HG03469 (cell line): Measurements from ENCODE around the gene IMMP2L.

Source experiments
- ATAC-seq: cut with Tn5 transposase; IDR thresholded peaks from one replicate; pipeline ENCODE4 v1.9.1; 2021; ENCODE audit warnings: mild to moderate bottlenecking, moderate library complexity, moderate number of reproducible peaks; ENCODE audit not compliant: unreplicated experiment

IMMP2L gene

GRCh38 chr7:111018960-111019736 is 543.1 kb downstream of the IMMP2L start:
- no peak for ATAC-seq

GRCh38 chr7:111018447-111018846 is 543.8 kb downstream of the IMMP2L start:
- ATAC-seq: no peak

DNA sequence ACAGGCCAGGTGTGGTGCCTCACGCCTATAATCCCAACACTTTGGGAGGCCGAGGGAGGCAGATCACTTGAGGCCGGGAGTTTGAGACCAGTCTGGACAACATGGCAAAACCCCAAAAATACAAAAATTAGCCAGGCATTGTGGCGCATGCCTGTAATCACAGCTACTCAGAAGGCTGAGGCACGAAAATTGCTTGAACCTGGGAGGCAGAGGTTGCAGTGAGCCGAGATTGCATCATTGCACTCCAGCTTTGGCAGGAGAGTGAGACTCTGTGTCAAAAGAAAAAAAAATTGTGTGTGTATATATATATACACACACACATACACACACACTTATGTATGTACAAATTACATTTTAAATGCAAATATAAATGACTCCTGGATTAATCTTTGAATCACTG is 548.2 kb downstream of the IMMP2L start:
- no peak for ATAC-seq

DNA sequence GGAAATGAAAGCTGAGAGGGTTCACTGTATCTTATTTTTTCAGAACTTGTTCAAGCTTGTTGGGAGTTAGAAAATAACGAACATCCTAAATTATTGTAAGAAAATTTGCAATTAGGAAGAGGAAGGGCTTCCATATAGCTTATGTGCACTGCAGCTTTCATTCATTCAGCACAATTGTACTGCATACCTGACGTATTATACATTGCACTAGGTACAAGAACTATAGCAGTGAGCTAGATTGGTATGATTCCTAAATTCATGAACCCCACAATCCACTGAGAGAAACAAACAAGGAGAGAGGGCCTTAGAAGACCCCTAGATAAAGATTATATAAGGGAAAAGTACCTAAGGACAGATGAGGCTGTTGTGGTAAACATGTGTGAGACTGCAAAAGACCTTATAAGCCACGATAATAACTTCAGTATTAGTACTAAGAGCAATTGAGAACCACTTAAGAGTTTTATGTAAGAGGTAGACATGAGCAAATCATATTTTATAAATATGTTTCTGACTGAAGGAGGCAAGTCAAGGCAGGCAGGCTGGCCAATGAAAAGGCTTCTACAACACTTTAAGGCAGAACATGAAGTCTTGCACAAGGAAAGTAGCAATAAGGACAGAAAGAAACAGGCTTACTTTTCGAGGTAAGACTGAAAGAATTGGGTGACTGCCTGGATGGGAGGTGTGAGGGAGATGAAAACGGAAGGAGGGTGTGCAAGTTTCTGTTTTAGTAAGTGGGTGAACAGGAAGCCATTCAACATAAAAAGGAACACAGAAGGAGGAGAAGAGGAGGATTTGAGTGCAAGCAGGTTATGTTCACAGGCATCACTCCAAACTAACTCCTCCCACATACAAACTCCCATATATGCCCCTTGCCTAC is 549.3 kb downstream of the IMMP2L start:
- peak; percentile 99 for ATAC-seq

DNA sequence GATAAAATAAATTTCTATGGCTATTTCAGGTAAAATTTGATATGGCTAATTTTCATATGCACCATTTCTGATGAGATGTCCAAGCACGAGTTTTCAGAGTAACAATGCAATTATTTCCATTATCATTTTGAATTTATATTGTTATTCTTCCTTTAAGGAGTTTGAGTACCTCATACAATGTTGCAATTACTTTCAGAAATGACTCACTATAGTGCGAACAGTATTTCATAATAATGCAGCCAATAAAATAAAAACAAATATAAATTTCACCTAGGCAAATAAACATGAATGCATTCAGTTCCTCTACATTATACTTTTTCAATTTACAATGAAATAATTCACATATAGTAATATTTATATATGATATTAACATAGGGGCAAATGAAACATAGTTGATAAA is 550.1 kb downstream of the IMMP2L start:
- ATAC-seq: no peak

- no peak for ATAC-seq
Measured at GRCh38 chr7:111011520-111011919, 550.8 kb downstream of the IMMP2L start.

GRCh38 chr7:111010798-111011197 is 551.5 kb downstream of the IMMP2L start:
- no peak for ATAC-seq

GRCh38 chr7:111009526-111010040 is 552.7 kb downstream of the IMMP2L start:
- no peak for ATAC-seq

DNA sequence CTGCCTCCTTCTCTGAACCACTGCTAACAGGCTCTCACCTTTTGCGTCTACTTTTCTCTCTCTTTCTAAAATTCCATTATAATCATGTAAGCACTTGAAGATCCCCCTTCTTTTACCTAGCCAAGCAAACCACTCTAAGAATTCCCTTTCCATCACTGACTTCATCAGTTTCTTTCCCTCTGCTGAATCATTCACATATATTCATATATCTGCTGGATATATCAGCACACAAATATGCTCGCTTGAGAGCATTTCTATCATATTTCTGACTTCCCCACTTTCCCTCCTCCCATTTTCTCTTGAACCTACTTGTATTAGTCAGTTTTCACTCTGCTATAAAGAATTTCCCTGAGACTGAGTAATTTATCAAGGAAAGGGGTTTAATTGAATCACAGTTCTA is 555.6 kb downstream of the IMMP2L start:
- ATAC-seq: no peak

- ATAC-seq: no peak
Measured at GRCh38 chr7:111006040-111006439, 556.3 kb downstream of the IMMP2L start.

GRCh38 chr7:111005445-111005844 is 556.8 kb downstream of the IMMP2L start:
- no peak for ATAC-seq

DNA sequence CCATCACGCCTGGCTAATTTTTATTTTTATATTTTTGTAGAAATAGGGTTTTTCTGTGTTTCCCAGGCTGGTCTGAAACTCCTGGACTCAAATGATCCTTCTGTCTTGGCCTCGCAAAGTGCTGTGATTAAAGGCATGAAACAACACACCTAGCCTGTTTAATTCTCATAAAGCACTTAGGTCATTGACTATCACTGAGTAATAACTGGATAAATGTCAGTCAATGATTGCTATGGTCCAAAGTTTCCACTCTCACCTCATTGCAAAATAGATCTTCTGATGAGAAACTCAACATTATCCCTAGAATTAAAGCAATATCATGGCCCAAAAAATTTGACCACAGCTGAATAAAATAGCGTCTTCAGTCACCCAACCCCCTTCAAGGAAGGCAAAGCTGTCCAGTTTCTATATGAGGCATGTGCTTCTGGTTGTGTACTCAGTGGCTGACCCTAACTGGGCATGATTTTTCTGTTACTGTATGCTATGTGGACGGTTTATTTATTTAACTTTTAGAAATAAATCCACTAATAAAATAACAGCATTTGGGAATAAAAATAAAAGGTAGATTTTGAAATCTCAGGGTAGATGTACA is 557.9 kb downstream of the IMMP2L start:
- no peak for ATAC-seq

GRCh38 chr7:111003883-111004282 is 558.4 kb downstream of the IMMP2L start:
- ATAC-seq: no peak

DNA sequence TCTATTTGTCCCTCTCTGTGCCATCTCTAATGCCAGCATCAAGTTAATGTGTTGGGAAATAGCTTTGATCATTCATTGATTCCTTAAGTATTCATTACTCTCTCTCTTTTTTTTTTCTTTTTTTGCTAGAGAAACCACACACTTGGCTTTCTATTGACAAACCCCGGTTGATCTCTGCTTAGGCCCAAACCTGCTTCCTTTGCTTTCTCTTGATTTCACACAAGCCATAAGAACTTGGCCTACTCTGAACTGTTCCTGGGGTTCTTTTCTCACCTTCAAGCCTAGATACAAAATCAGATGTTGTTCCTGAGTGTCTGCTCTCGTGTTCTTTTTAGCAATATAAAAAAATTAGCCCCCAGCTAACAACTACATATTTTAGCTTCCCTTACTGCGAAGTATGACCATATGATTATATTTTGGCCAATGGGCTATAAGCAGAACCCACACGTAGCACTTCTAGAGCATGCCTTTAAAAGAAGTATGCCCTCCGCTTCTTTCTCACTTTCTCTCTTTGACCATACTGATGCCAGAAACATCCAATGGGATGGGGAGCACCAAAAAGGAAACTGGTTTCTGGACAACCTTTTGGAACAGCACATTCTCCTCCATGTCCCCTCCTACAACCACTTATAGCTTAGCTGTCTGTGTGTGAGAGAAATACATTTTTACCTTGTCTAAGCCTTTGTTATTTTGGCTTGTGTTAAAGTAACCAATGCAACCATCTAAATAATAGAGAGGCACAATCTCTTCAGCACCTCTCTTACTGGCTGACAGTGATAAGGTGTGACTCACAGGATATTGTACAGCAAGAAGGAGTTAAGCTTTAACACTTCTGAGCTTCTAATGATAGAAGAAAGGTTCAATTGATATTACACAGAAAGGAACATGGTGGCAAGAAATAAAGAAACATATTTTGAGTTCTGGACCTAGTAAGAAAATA is 568.0 kb downstream of the IMMP2L start:
- ATAC-seq: no peak

- no peak for ATAC-seq
Measured at GRCh38 chr7:110988890-110989501, 573.3 kb downstream of the IMMP2L start.

DNA sequence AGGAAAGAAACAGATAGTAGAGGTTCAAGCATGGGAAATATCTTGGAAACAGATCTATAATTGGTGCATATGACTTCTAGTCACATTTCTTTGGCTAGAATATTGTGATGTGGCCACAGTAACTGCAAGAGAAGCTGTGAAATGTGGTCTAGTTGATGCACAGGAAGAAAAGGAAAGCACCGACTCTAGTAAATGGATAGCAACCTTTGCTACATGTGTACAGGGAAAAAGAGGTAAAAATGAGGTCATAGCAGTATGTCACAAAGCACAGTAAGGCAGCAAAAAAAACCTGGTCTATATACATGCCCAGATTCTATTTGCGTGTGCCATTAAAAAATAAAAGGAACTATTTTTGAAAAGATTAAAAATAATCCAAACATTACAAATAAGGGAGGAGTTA is 573.9 kb downstream of the IMMP2L start:
- ATAC-seq: no peak

DNA sequence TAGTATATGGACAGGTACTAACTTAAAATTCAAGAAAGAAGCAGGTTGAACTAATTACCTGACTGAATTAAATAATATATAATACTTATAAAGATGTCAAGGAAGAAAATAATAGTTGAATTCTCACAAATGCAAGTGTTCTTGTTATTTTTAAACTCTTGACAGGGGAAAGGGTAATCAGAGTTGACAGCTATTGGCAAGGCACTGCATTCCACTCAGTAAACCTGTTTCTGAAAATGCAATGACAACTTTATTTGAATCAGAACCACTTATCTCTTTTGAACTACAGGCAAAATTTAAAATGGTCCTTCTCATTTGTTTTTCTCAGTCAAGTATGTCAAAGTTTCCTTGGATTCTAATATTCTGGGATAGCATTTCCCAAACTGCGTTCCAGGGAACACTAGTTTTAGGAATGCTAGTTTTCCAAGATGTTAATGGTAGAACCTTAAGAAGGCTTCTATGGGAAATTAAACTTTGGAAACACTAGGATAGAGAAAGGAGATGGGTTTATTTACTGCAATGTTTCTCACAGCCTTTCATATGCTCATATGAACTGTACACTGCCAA is 575.1 kb downstream of the IMMP2L start:
- no peak for ATAC-seq

GRCh38 chr7:110983822-110984456 is 578.4 kb downstream of the IMMP2L start:
- no peak for ATAC-seq

DNA sequence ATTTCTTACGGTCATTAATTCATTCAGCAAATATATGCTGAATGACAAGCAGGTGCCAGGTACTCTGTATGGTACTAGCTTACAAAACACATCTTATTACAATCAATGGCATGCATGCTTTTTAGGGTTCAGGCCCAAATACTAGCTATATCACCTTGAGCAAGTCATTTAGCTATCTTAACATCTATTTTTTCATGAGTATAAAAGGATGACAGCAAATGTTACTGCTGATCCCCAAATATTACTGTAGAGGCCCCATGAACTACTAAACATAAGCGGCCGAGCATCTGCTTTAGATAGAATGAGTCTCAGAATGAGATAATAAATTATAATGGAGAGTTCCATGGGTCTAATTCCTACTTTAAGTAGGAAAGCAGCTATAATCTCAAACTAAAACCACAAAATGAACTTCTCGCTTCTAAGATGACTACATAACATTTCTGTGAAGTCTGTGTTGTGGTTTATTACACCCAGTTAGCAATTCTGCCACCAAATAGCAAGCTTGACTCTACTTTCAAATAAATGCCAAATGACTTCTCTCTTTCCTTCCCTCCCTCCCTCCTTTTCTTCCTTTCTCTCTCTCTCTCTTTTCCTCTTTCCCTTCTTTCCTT is 585.1 kb downstream of the IMMP2L start:
- ATAC-seq: no peak
